HG03066 (cell line): ENCODE measurements around the gene COL4A2.
"Not testable (repeated sequence)": the region's sequence is repeated elsewhere in the genome, so short reads cannot be mapped to it uniquely, and the experiment has no call there.

Experiments used
- ATAC-seq: cut with Tn5 transposase; IDR thresholded peaks from one replicate; pipeline ENCODE4 v1.9.1; 2021; ENCODE audit warnings: low read depth; ENCODE audit not compliant: unreplicated experiment

The COL4A2 gene

DNA sequence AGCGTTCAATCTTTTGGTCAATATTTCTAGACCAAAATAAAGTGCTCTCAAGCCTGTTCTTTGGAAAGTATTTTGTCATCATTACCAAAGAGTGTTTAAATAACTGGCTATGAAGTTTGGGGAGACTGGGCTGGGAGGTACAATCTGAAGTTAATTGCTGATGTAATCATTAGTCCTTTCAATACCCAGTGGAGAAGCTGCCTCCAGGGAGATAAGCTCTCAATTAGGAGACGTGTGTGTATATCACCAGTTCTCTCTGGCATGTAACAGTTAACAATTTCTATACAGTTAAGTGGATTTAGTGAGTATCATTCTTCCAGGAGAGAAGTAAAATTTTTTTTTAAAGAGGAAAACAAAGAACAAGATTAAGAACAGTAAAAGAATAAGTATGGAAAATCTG is 1.5 kb upstream of the COL4A2 start:
- no peak for ATAC-seq

DNA sequence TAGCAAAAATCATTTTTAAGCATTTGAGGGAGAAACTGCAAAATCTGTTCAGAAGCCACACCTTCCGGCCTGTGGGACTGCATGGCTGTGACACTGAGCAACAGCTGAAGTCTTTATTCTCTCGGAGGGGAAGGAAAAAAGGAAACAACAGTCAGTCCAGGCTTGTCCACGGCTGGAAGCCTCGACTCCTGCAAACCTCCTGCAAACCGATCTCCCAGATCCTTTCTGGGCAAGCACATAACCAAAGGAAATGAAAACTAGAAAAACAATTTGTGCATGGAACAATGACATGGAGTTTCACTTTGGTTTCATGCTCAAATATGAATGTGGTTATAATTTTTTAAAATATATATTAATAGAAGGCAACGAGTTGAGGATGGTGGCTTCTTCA is 1.1 kb upstream of the COL4A2 start:
- ATAC-seq, result no peak

DNA sequence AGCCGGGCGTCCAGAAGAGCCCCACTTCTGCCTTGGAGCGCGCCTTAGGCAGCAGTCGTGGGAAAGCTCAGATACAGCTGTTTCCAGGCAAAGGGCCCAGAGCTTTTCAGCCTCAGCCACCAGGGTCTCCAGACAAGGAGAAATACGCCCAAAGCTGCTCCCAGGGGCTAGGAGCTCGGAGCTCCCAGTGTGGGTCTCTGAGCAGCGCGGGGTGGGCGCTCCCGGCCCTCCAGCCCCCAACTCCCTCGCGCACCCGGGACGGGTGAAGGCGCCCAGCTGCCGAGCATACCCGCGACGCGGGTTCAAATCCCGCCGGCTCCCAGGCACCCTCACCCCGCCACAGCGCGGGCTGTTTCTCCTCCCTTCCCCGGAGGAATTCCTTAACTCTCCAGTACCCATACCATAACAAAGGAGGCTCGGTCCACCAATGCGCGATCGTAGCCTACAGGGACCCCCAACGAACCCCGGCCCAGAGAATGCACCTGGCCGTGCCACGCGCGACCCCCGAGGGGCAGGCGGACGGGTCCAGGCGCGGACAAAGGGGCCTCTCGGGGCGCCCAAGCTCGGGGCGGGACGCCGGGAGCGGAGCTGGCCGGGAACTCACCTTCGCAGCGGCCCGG is 634 bp upstream of the COL4A2 start:
- no peak for ATAC-seq

DNA sequence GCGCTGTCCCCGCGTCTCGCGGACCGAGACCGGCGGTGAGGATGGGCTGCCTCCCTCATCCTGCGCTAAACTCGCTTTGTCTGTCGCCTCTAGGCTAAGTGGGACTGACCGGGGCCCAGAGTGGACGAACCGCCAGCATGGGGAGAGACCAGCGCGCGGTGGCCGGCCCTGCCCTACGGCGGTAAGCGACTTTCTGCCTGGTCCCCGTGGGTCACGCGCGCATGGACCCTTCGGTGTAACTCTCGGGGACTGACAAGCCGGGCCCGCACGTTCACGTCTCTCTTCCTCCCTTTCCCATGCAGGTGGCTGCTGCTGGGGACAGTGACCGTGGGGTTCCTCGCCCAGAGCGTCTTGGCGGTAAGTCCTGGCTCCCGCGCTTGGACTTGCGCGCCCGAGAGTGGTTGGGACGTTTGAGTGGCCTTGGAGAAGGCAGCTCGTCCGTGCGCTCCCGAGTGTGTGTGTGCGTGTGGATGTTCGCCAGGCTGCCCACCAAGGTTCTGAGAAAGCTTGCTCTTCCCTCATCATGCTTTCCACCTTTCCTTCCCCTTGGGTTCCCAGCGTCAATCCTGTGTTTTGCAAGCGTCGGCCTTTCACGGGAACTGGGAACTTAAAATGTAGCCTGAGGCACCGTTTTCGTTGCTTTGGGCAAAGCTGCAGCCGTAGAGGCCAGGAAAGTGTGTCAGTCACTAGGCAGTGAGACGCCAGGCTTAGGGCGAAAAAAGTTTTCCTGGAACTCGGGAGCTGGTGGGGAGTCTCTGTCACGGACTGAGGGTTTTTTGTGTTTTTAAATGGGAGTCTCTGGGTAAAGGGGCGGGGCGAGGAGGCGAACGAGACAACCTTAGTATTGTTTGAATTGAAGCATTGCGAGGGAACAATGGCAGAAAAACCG is 927 bp downstream of the COL4A2 start:
- no peak for ATAC-seq

- no peak for ATAC-seq
Observed at GRCh38 chr13:110308656-110309359, 1.7 kb downstream of the COL4A2 start.

- no peak for ATAC-seq
Observed at GRCh38 chr13:110309661-110310524, 2.8 kb downstream of the COL4A2 start.

DNA sequence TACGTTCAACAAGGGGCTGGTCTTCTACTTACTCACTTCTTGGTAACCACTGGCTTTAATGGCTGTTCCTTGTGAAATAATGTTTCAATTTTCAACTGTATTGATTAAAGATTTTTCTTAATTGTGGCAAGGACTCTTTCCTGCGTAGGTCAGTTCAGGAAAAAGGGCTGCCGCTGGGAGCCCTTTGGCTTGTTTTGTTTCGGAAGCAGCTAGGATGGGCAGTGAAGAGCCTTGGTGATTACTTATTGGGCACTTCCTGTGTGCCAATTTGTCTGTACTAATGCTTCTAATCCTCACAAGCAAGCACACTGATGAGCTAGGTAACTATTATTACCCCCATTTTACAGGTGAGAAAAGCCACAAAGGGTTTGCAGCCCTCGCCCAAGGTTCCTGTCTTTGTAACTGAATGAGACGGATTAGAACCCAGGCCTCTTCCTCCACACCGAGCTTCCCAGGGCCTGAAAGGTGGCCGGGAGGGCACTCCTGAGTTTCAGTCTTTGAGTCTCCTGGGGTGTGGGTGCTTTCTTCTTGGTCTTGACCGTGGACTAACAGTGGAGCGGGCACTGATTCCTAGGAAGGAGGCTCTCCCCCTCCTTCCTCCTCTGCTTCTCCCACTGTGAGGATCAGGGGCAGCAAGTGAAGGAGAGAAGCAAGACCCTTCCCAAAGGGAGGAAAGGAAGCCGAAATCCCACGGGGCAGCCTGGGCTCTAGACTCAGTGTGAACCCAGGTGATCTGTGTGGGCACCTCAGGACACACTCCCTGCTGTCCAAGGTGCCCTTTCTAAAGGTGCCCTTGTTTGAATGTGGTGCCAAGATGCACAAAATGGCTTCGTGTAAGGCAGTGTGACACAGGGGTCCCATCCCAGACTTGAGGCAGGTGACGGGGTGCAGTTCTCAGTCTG is 3.7 kb downstream of the COL4A2 start:
- no peak for ATAC-seq

GRCh38 chr13:110311443-110312338 is 4.6 kb downstream of the COL4A2 start:
- ATAC-seq, result no peak

DNA sequence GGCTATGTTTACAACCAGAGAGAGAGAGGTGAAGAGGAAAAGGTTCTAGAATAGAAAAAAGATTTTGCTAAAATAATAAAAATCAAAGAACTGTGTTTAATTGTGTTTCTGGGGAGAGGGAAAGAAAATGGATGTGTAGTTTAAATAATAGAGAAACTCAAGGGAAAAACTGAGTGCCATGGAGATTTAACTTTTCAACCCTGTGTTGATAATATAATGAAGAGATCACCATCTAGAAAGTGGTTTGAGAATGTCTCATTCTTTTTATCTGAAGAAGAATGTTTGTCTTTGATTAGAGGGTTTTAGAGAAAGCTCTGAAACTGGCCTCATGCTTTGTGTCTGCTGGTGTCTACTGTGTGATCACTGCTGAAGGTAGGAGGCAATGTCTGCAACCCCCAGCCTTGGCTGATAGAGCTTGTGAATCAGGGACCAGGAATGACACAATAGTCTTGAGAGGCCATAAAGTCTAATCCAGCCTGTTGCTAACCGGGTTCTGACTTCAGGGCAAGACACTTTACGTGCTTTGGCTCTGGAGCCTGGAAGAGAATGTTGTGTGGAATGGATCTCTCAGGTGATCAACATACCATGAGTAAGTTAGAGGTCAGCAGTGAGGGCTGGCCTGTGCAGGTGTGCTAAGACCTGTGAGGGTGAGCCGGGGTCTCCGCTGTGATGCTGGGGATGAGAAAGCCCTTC is 5.4 kb downstream of the COL4A2 start:
- ATAC-seq, result no peak

- not testable (repeated sequence) for ATAC-seq
Observed at GRCh38 chr13:110313261-110313660, 6.2 kb downstream of the COL4A2 start.

GRCh38 chr13:110313733-110314132 is 6.6 kb downstream of the COL4A2 start:
- not testable (repeated sequence) for ATAC-seq

DNA sequence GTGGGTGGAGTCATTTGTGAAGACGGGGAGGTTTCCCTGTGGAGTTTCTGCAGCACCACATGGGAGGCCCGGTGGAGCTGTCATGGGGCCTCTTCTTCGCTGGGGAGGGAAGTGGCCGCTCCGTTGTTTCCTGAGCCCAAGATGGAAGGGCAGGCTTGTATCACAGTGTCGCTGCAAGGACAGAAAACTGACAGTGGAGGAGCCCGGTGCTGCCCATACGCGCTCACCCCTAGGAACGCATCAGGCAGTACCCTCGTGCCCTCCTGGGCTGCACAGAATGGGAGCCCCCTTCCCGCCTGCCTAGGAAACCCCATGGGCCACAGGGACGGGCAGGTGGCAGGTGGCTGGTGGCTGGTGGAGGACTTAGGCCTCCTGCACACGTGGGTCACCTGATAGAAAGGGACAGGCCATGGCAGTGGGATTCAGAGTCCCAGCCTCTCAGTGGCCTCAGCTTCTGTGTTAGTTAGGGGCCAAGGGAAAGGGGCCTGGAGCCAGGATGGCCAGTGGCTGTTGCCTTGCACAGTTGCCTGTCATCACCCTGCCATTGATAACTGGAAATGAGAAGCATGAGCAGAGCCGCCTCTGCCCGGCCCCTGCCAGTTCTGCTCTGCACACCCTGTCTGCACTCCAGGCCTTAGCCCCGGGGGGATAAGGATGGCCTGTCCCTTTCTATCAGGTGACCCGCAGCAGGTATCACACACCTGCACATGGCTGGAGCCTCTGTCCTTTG is 7.6 kb downstream of the COL4A2 start:
- no peak for ATAC-seq

GRCh38 chr13:110316196-110316595 is 9.1 kb downstream of the COL4A2 start:
- no peak for ATAC-seq

DNA sequence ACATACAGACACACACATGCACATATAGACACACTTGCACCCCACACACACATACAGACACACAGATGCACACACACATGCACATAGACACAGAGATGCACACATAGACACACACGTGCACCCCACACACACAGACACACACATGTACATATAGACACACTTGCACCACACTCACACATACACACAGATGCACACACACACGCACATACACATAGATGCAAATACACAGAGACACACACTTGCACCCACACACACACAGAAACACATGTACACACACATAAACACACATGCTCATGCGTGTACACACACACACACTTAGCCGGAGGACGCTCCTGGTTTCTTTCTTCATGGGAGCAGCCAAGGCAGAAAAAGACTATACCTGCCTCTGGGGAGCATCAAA is 10.0 kb downstream of the COL4A2 start:
- ATAC-seq, result no peak

- ATAC-seq, result no peak
Observed at GRCh38 chr13:110317496-110318195, 10.6 kb downstream of the COL4A2 start.

GRCh38 chr13:110318920-110319319 is 11.8 kb downstream of the COL4A2 start:
- ATAC-seq, result no peak

- no peak for ATAC-seq
Observed at GRCh38 chr13:110319397-110319773, 12.3 kb downstream of the COL4A2 start.
